Measurements from ENCODE around the gene IRAK1. TPM values are rescaled to one million over a fixed set of nuclear protein-coding genes. Genes with fewer than 3 reads are reported as not detected.

IRAK1 gene
- total and polyA plus RNA-seq, 2 donors from 2014 or later: 46.6 to 85.3 TPM

DNA sequence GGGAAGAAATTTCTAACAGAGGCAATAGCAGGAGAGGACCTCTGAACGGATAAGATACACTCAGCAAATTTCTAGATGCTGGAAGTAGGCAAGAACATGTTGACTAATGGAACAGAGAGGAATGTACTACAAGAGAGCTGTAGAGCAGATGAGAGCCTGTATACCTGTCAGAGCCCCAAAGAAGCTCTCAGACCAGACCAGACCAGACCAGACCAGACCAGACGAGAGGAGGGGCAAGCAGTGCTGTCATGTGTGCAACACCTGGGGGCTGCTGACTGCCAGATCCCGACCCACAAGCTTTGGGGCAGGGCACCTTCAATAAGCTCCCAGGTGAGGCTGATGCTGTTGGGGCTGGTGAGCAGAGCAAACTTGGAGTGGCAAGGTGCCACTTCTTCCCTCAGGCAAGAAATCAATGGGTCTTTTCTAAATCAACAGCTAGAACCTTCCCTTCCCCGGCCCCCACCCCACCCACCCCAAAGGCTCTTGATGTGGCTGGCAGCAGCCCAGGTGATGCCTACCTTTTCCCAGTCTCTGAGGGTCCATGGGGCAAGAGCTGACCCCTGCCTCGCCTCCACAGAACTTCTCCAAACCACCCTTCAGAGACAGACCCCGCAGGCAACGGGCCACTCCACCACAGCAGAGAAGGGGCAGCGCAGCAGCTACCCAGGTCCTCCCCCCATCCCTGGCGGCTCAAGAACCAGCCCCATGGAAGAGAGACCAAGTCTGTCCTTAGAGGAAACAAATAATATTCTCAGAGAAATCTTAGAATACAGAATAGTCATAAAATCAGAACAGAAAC is 45.1 kb upstream of the IRAK1 start:
- FAIRE-seq (no peak), DNase-seq (peak in 1 of 5 donors; percentile 13)
- peaks cover 0 to 16% (median 7%) of the 10 kb centered on the region in 3 donors for H3K4me1 ChIP-seq (ENCODE audit: control insufficient read depth in 2 of 3, insufficient read depth in 2 of 3, low read depth in 1 of 3, low read length in 3 of 3)
- no peak overlapping the region for H3K27ac ChIP-seq (ENCODE audit: low read depth in 2 of 2, low read length in 2 of 2)
- TF ChIP-seq, protein P1, sequence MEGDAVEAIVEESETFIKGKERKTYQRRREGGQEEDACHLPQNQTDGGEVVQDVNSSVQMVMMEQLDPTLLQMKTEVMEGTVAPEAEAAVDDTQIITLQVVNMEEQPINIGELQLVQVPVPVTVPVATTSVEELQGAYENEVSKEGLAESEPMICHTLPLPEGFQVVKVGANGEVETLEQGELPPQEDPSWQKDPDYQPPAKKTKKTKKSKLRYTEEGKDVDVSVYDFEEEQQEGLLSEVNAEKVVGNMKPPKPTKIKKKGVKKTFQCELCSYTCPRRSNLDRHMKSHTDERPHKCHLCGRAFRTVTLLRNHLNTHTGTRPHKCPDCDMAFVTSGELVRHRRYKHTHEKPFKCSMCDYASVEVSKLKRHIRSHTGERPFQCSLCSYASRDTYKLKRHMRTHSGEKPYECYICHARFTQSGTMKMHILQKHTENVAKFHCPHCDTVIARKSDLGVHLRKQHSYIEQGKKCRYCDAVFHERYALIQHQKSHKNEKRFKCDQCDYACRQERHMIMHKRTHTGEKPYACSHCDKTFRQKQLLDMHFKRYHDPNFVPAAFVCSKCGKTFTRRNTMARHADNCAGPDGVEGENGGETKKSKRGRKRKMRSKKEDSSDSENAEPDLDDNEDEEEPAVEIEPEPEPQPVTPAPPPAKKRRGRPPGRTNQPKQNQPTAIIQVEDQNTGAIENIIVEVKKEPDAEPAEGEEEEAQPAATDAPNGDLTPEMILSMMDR (IDR thresholded peaks at IDR 0.05; ENCODE audit: borderline replicate concordance, extremely low read depth, insufficient read depth): no peak
- no peaks in the 10 kb centered on the region for H3K27me3 ChIP-seq (ENCODE audit: control insufficient read depth, insufficient read depth, low read length)
- intact Hi-C loops (cut with DNase I): no loop called here
- H3K36me3 ChIP-seq (ENCODE audit: control insufficient read depth in 2 of 3, insufficient read depth in 3 of 3, low read length in 3 of 3): no peaks in the 10 kb centered on the region
- H3K9ac ChIP-seq (ENCODE audit: low read length in 3 of 3): no peak overlapping the region
- no peak overlapping the region for H3K4me3 ChIP-seq (ENCODE audit: low read length in 3 of 3)
- H3K9me3 ChIP-seq (ENCODE audit: control insufficient read depth in 2 of 3, insufficient read depth in 1 of 3, low read length in 3 of 3): no peaks in the 10 kb centered on the region

DNA sequence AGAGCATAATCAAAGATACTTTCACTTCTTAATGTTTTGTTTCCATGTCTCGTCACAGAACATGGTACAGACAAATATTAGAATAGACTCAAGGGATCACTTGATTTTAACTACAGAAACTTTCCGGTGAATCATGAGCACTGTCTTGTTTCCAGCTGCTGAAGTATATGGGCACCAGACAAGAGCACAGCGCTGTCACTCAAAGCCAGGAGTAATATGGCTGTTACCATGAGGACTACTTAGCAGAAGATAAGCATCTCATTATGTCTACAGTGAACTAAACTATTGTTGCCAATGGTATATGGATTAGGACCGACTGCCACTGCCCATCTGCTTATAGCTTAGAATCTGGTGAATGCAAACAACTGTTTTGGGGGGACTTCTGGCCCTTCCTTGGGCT is 43.5 kb upstream of the IRAK1 start:
- peaks cover 0 to 16% (median 7%) of the 10 kb centered on the region in 3 donors for H3K4me1 ChIP-seq (ENCODE audit: control insufficient read depth in 2 of 3, insufficient read depth in 2 of 3, low read depth in 1 of 3, low read length in 3 of 3)

DNA sequence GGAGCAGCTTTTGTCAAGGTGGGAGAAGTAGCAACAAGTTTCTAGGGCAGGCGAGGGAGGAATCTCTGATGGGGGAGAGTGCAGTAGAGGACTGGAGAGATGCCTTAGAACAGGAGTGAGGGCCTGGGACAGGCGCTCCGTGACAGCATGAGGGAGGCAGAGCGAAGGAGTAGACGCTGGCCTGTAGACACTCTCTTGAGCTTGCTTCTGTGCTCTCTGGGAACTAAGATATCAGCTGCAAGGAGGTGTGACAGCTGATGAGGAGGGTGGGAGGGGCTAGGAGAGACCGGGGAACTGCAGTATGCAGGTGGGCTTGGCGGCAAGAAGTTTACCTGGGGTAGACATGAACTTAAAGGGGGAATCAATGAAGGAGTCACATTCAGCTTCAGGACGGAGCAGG is 42.1 kb upstream of the IRAK1 start:
- Histone ChIP-seq H3K9me3 (ENCODE audit: control insufficient read depth in 2 of 3, insufficient read depth in 1 of 3, low read length in 3 of 3) (no peaks in the 10 kb centered on the region), H3K27ac (ENCODE audit: low read depth in 2 of 2, low read length in 2 of 2) (no peak overlapping the region), H3K4me3 (ENCODE audit: low read length in 3 of 3) (no peak overlapping the region), H3K36me3 (ENCODE audit: control insufficient read depth in 2 of 3, insufficient read depth in 3 of 3, low read length in 3 of 3) (peaks cover 0 to 2% (median 0%) of the 10 kb centered on the region in 3 donors), H3K27me3 (ENCODE audit: control insufficient read depth, insufficient read depth, low read length) (no peaks in the 10 kb centered on the region), H3K9ac (ENCODE audit: low read length in 3 of 3) (no peak overlapping the region), H3K4me1 (ENCODE audit: control insufficient read depth in 2 of 3, insufficient read depth in 2 of 3, low read depth in 1 of 3, low read length in 3 of 3) (peaks cover 0 to 16% (median 12%) of the 10 kb centered on the region in 3 donors)
- intact Hi-C loops (cut with DNase I): no loop called here
- DNase-seq (no peak), FAIRE-seq (no peak)
- TF ChIP-seq, protein P1 (IDR thresholded peaks at IDR 0.05; ENCODE audit: borderline replicate concordance, extremely low read depth, insufficient read depth): no peak

More for the DNA sequence above, 43.5 kb upstream of the IRAK1 start:
- TF ChIP-seq, protein P1 (IDR thresholded peaks at IDR 0.05; ENCODE audit: borderline replicate concordance, extremely low read depth, insufficient read depth): no peak
- Histone ChIP-seq H3K27me3 (ENCODE audit: control insufficient read depth, insufficient read depth, low read length) (no peaks in the 10 kb centered on the region), H3K36me3 (ENCODE audit: control insufficient read depth in 2 of 3, insufficient read depth in 3 of 3, low read length in 3 of 3) (no peaks in the 10 kb centered on the region), H3K9ac (ENCODE audit: low read length in 3 of 3) (no peak overlapping the region), H3K9me3 (ENCODE audit: control insufficient read depth in 2 of 3, insufficient read depth in 1 of 3, low read length in 3 of 3) (no peaks in the 10 kb centered on the region), H3K4me3 (ENCODE audit: low read length in 3 of 3) (no peak overlapping the region), H3K27ac (ENCODE audit: low read depth in 2 of 2, low read length in 2 of 2) (no peak overlapping the region)
- no peak for DNase-seq
- intact Hi-C loops (cut with DNase I): no loop called here
- FAIRE-seq: no peak

Data from kidney (tissue), 14 donors.